Panc1 (cell line): Measurements from ENCODE around the gene CIAPIN1. TPM values are rescaled to one million over a fixed set of nuclear protein-coding genes. Genes with fewer than 3 reads are reported as not detected.
"Not testable (repeated sequence)": the region's sequence is repeated elsewhere in the genome, so short reads cannot be mapped to it uniquely, and the experiment has no call there.

ENCODE experiments used
- ATAC-seq: fragments of 200-7000 bp; cut with Tn5 transposase; 2 replicates; pipeline ENCODE4 v1.9.1; 2020; ENCODE audit warnings: mild to moderate bottlenecking, moderate library complexity
- BruUV-seq: library from RNA; stranded (reverse); fragments of 400-500 nt; replicated peaks from 2 replicates; lab custom pipeline; 2021; lab: Mats Ljungman, UMichigan
- CTCF ChIA-PET: fragments of 300-600 bp; sonication (Branson Sonifier 250); formaldehyde crosslinking; loops from one replicate; lab custom pipeline; 2022; ENCODE audit warnings: antibody characterized with exemption; lab: Charles Lee
- POLR2A ChIA-PET: fragments of 300-600 bp; sonication (Branson Sonifier 250); formaldehyde crosslinking; loops from one replicate; lab custom pipeline; 2022; ENCODE audit warnings: antibody characterized with exemption; lab: Charles Lee
- DNase-seq: peaks from one replicate; pipeline ENCODE4 v3.0.0-alpha.2; 2010; ENCODE audit warnings: low read depth, low spot score
- H3K27ac ChIP-seq: 2 replicates; pipeline ENCODE4 v1.5.1; 2011; ENCODE audit warnings: mild to moderate bottlenecking, low read length, inconsistent platforms
- H3K27me3 ChIP-seq: fragments of 200-500 bp; sonication (Bioruptor generic); 2 replicates; pipeline ENCODE4 v1.6.0; 2014; ENCODE audit warnings: low read length, inconsistent platforms; ENCODE audit not compliant: control insufficient read depth, insufficient read depth
- H3K36me3 ChIP-seq: fragments of 200-500 bp; sonication (Bioruptor generic); 2 replicates; pipeline ENCODE4 v1.5.1; 2014; ENCODE audit warnings: inconsistent platforms, mild to moderate bottlenecking, low read length, moderate library complexity; ENCODE audit not compliant: control insufficient read depth, insufficient read depth
- H3K4me1 ChIP-seq: 2 replicates; pipeline ENCODE4 v1.5.1; 2011; ENCODE audit warnings: inconsistent platforms, mild to moderate bottlenecking, low read length, moderate library complexity; ENCODE audit not compliant: control insufficient read depth, insufficient read depth
- H3K4me3 ChIP-seq, 2 experiments: 2 replicates each; pipeline ENCODE4 v1.5.1; 2011 to 2012; ENCODE audit warnings: low read depth in 2 of 2, low read length in 2 of 2, mild to moderate bottlenecking in 2 of 2, inconsistent platforms in 1 of 2, moderate library complexity in 1 of 2
- H3K9me3 ChIP-seq: fragments of 200-500 bp; sonication (Bioruptor generic); 2 replicates; pipeline ENCODE4 v1.5.1; 2014; ENCODE audit warnings: low read depth, mild to moderate bottlenecking, inconsistent platforms, low read length, moderate library complexity; ENCODE audit not compliant: control insufficient read depth, insufficient read depth
- CTCF ChIP-seq: fragments of 450-650 bp; IDR thresholded peaks from 2 replicates; pipeline ENCODE4 v1.5.1; 2017; ENCODE audit warnings: mild to moderate bottlenecking
- POLR2AphosphoS5 ChIP-seq: IDR thresholded peaks from 2 replicates; pipeline ENCODE4 v1.6.1; 2012; ENCODE audit warnings: mild to moderate bottlenecking, low read depth, low read length, moderate library complexity
- REST ChIP-seq, 2 experiments: IDR thresholded peaks; 2 replicates each; pipeline ENCODE4 v1.6.1; 2011 to 2012; ENCODE audit warnings: low read depth in 2 of 2, control low read depth in 1 of 2, low read length in 1 of 2, mild to moderate bottlenecking in 1 of 2, moderate library complexity in 1 of 2; ENCODE audit not compliant: insufficient read depth in 1 of 2
- SIN3A ChIP-seq: IDR thresholded peaks from 2 replicates; pipeline ENCODE4 v1.6.1; 2012; ENCODE audit warnings: low read depth, mild to moderate bottlenecking, low read length, moderate library complexity, borderline replicate concordance; ENCODE audit not compliant: insufficient read depth
- TCF7L2 ChIP-seq: IDR thresholded peaks from 2 replicates; pipeline ENCODE4 v1.6.1; 2011; ENCODE audit warnings: mild to moderate bottlenecking, low read depth, low read length, inconsistent platforms
- in situ Hi-C: cut with HindIII; loops from 2 replicates; pipeline ENCODE4 v1.10.0; 2016; ENCODE audit warnings: low sequenced_read_pairs, low pct_unique_long_range_greater_than_20kb
- intact Hi-C: fragments of 100-400 bp; cut with micrococcal nuclease; formaldehyde crosslinking; loops from one replicate; pipeline ENCODE4 v1.10.0; 2022; ENCODE audit not compliant: unreplicated experiment
- total RNA-seq: library from RNA; stranded (reverse); gene quantifications from one replicate; pipeline ENCODE4 v1.2.1, GENCODE V29; 2021; ENCODE audit not compliant: unreplicated experiment

Gene CIAPIN1
- total RNA-seq, 1 experiment from 2014 or later: 64.0 TPM

DNA sequence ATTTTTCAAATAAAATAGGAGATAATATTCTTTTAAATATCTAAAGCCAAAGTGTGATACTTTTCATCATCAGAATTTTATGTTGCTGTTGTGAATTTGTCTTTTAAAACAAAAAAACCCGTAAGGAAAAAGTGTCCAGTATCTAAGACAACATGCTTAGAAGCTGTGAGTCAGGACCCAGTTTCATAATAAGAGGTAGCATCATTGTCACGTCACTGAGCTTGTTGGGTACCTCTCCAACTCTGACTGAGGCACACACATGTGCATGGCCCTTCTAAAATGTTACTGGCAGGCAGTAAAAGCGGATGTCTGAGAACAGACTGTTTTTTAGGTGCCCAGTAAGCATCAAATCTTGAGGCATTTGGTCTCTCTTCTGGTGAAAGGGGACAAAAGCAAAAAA is 2.5 kb downstream of the CIAPIN1 start:
- no peak for DNase-seq
- Histone ChIP-seq H3K9me3 (no peaks in the 10 kb centered on the region), H3K36me3 (peaks cover 7% of the 10 kb centered on the region; the same call in 1 of the 2 replicates), H3K4me3 (no peak overlapping the region), H3K4me1 (no peaks in the 10 kb centered on the region; the same call in 1 of the 2 replicates), H3K27ac (no peak overlapping the region), H3K27me3 (no peaks in the 10 kb centered on the region)
- in situ Hi-C loops (no loop called here), intact Hi-C loops (no loop called here)
- ChIA-PET CTCF (no interaction called here), POLR2A (no interaction called here)
- TSS peak; percentile 51 for BruUV-seq
- no peak for ATAC-seq
- TF ChIP-seq POLR2AphosphoS5: no peak
- no peak for TF ChIP-seq CTCF
- TF ChIP-seq REST (IDR thresholded peaks at IDR 0.05; ENCODE audit: insufficient read depth in 1 of 2, low read depth in 2 of 2, low read length in 1 of 2): no peak
- no peak for TF ChIP-seq TCF7L2
- TF ChIP-seq SIN3A: no peak

- DNase-seq, H3K27ac ChIP-seq, H3K4me3 ChIP-seq, BruUV-seq, H3K27me3 ChIP-seq, intact Hi-C loops, H3K36me3 ChIP-seq, POLR2A ChIA-PET, H3K4me1 ChIP-seq, CTCF ChIA-PET, ATAC-seq, H3K9me3 ChIP-seq, in situ Hi-C loops: not testable (repeated sequence)
Observed at GRCh38 chr16:57440551-57440950, 6.6 kb downstream of the CIAPIN1 start.

GRCh38 chr16:57439947-57440346 is 7.2 kb downstream of the CIAPIN1 start:
- H3K36me3 ChIP-seq, H3K27me3 ChIP-seq, H3K27ac ChIP-seq, CTCF ChIA-PET, ATAC-seq, BruUV-seq, H3K4me1 ChIP-seq, POLR2A ChIA-PET, H3K9me3 ChIP-seq, DNase-seq, intact Hi-C loops, H3K4me3 ChIP-seq, in situ Hi-C loops: not testable (repeated sequence)
